HG03378 (cell line): Measurements from ENCODE around the gene RMI2.

Source experiments
- ATAC-seq: cut with Tn5 transposase; IDR thresholded peaks from one replicate; pipeline ENCODE4 v1.9.1; 2021; ENCODE audit warnings: mild to moderate bottlenecking, moderate library complexity; ENCODE audit not compliant: unreplicated experiment

The RMI2 gene

GRCh38 chr16:11309895-11310633, 35.2 kb upstream of the RMI2 start:
- ATAC-seq = peak; percentile 46

GRCh38 chr16:11310634-11310977, 34.7 kb upstream of the RMI2 start:
- ATAC-seq = no peak

- no peak for ATAC-seq
Observed at GRCh38 chr16:11310997-11311561, 34.2 kb upstream of the RMI2 start.

DNA sequence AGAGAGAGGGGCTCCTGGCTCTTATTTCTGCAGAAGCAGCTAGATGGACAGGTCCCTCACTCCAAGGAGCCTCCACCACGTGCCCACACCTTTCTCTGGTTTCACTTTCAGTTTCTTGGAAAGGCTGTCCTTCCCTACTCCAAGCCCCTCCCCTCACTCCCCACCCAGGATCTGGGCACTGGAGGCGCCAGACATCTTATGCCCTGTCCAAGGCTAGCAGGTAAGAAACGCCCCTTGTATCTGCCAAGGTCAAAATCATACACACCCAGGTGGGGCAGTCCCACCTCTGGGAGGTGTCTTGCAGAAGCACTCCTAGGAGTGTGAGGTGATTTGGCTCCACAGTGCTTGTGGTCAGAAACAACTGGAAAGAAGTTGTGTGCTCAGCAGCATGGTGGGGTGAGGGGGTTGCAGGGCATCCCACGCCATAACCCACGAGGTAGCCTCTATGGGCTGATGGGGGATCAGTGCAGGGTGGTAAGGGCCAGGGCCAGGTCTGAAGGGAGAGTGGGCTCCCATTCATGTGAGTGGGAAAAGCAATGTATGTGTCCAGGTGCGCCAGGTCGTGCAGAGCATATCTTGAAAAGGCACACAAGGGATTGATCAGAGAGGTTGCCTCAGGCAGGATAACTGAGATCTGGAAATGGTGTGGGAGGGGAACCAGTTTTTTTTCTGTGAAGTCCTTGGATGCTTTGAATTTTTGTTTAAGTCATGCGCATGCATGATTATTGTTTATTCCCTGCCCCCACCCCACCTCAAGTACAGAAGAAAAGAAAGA, 32.4 kb upstream of the RMI2 start:
- no peak for ATAC-seq

DNA sequence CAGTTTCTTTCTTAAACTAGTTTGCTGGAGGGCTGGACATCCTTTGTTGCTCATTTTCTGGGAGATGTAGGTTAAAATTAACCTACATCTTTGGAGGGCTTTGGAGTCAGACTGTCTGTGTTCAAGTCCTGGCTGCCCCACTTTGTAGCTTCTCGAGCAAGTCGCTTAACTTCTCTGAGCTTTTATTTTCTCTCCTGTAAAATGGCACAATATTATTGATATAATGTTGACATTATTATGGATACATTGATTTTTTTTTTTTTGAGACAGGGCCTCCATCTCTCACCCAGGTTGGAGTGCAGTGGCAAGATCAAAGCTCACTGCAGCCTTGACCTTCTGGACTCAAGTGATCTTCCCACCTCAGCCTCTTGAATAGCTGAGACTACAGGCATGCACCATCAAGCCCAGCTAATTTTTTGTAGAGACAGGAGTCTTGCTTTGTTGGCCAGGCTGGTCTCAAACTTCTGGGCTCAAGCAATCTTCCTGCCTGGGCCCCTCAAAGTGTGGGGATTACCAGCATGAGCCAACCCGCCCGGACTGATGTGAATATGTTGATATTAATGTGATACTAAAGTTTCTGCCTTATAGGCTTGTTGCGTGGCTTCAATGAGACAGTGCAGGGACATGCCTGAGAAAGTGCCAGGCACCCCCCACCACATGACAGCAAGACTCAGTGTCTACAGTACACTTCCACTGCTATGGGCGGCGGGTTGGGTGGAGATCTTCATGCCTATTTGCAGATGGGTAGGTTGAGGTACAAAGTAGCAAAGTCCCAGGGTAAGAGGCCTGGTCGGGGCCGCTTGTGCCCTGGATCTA, 31.6 kb upstream of the RMI2 start:
- no peak for ATAC-seq

DNA sequence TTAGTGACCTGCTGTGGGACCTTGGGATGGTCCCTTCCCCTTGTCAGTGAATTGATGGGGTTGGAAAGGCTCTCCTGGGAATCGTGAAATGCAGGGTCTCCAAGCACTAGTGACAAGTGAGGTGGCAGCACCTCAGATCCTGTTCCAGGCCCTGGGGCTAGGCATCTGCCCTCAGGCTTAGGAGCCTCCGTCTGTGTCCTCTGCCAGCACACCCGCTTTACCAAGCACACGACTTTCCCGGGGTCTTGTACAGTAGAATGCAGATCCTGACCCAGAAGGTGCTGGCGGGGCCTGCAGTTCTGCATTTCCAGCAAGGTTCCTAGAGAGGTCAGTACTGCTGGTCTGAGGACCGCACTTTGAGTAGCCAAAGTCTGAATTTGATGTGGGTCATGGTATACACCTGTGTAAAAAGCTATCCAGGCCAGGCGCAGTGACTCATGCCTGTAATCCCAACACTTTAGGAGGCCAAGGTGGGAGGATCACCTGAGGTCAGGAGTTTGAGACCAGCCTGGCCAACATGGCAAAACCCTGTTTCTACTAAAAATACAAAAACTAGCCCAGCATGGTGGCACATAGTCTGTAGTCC, 30.9 kb upstream of the RMI2 start:
- ATAC-seq = no peak

DNA sequence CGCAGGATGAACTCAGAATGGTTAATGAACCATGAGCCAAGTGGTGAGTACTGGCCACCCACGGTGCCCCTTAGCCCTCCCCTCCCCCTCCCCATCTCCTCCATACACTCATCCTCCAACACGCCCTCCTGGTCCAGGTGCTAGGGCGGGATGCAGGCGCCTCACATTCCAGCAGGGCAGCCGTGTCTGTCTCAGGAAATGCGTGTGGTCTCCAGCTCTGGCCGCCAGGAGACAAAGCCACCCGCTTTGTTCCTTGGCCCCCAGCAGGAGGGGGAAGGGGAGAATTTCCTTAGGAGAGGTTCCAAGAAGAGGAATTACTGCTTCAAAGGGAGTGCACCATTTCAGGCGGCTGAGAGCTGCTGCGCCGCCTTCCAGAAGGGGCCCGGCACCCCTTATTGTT, 29.7 kb upstream of the RMI2 start:
- no peak for ATAC-seq

DNA sequence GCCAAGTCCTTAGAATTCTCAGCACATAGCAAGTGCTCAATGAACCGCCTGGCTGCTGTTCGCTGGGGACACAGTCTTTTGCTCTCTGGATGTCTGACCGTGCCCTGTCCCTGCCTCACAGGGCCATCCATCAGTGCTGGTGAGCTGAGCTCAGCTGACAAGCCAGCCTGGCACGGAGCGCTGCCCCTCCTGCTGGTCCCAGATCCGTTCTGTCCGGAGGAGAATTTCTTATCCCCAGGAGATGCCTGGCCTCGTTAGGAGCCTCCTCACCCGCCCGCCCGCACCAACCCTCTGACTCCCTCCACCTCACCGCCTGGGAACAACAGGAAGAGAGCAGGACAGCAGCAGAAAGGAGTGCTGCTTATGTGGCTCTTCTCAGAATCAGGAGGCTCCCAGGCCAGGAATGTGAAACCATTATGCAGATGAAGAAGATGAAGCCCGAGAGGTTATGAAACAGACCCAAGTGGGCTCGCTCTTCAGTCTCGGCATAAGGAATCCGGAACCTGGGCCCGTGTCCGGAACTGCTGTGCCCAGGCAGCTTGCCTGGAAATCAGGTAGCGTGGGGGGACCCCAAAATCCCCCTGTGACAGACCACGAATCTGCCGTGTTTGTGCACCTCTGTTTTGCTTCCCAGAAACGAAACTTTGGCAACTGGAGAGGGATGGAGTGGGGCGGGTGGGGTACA, 28.8 kb upstream of the RMI2 start:
- no peak for ATAC-seq

GRCh38 chr16:11318817-11319216, 26.4 kb upstream of the RMI2 start:
- ATAC-seq = no peak

- ATAC-seq = no peak
Observed at GRCh38 chr16:11319529-11320146, 25.6 kb upstream of the RMI2 start.

DNA sequence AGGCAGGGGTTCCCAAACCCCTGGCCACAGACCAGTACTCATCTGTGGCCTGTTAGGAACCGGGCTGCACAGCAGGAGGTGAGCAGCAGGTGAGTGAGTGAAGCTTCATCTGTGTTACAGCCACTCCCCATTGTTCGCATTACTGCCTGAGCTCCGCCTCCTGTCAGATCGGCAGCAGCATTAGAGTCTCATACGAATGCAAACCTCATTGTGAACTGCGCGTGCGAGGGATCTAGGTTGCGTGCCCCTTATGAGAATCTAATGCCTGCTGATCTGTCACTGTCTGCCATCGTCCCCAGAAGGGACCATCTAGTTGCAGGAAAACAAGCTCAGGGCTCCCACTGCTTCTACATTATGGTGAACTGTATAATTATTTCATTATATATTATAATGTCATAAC, 25.1 kb upstream of the RMI2 start:
- no peak for ATAC-seq

DNA sequence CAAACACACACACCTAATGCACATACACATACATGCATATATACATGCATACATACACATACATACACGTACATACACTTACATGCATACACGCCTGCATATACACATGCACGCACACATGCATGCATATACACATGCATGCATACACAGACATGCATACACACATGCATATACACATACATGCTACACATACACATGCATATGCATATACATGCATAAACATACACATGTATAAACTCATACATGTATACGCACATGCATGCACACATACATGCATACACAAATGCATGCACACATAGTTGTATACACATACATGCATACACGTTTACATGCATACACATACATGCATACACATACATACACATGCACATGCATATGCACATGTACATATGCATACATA, 23.6 kb upstream of the RMI2 start:
- no peak for ATAC-seq

GRCh38 chr16:11322823-11323222, 22.4 kb upstream of the RMI2 start:
- ATAC-seq = no peak

DNA sequence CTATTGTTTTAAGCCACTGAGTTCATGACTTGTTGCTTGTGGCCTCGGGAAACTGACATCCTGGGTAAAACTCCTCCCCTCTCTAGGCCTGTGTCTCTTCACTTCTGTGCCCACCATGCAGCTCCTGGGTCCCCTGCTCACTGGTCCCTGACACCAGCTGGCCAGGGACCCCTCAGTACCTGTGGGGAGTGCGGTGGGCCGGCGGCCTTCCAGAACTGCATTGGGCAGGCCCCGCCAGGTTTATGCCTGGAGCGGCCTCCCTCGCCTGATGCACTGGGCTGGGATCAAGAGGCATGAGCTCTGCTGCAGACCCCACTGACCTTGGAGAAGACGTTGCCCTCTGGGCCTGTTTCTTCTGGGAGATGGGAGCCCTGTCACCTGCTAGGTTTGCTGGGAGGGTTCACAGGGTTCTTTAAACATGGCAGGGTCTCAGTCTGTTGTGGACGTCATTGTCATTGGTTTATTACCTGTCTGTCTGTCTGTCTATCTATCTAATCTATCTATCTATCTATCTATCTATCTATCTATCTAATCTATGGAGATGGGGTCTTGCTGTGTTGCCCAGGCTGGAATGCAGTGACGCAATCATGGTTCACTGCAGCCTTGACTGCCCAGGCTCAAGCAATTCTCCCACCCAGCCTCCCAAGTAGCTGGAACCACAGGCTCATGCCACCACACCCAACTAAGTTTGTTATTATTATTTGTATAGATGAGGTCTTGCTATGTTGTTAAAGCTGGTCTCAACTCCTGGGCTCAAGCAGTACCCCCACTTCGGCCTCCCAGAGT, 21.5 kb upstream of the RMI2 start:
- ATAC-seq = no peak

- no peak for ATAC-seq
Observed at GRCh38 chr16:11325404-11326083, 19.7 kb upstream of the RMI2 start.

DNA sequence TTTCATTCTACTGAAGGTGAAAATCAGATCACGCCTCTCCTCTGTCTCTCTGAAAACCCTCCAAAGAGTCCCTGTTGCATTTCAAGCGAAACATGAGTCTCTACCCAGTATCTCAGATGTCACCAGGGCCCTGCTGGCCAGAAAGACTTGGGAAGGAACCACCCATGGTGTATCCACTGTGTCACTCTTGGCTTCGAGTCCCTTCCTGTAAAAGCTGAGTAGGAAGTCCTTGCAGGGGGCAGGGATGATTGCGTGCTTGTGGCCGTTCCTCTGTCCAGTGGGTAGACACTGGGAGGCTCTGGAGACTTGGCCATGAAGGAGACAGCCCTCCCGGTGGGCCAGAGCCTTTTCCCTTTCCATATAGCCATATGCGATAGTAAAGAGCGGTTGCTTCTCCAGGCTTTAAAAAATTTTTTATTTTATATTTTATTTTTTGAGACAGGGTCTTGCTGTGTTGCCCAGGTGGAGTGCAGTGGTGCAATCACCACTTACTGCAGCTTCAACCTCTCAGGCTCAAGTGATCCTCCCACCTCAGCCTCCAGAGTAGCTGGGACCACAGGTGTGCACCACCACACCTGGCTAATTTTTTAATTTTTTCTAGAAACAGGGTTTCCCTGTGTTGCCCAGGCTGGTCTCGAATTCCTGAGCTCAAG, 19.0 kb upstream of the RMI2 start:
- ATAC-seq = no peak

- no peak for ATAC-seq
Observed at GRCh38 chr16:11326737-11327276, 18.5 kb upstream of the RMI2 start.
